ENCODE data around the gene DENND5A. TPM values are rescaled to one million over a fixed set of nuclear protein-coding genes. Genes with fewer than 3 reads are reported as not detected.
"Not testable (repeated sequence)": the region's sequence is repeated elsewhere in the genome, so short reads cannot be mapped to it uniquely, and the experiment has no call there.

Gene DENND5A
- total RNA-seq, 2 experiments from 2014 or later = 22.0 to 25.2 TPM

- CTCF ChIA-PET = not testable (repeated sequence)
- POLR2A ChIA-PET = interaction anchor here (0.6 kb wide), 1 partner anchor 327 kb away, joined by 4 read pairs; no protein-coding TSS in a partner anchor
Measured at GRCh38 chr11:9190326-9191016, 74.7 kb downstream of the DENND5A start.

GRCh38 chr11:9188860-9189259, 76.3 kb downstream of the DENND5A start:
- CTCF ChIA-PET = interaction anchor here (0.6 kb wide), 1 partner anchor 210 kb away, joined by 5 read pairs; no protein-coding TSS in a partner anchor
- POLR2A ChIA-PET = not testable (repeated sequence)

- ChIA-PET POLR2A (no interaction called here), CTCF (interaction anchor here (0.6 kb wide), 1 partner anchor 95 kb away, joined by 3 read pairs; no protein-coding TSS in a partner anchor)
Measured at GRCh38 chr11:9187616-9188015, 77.5 kb downstream of the DENND5A start.

- POLR2A ChIA-PET = no interaction called here
- CTCF ChIA-PET = no interaction called here
Measured at GRCh38 chr11:9184516-9184915, 80.6 kb downstream of the DENND5A start.

- CTCF ChIA-PET = interaction anchor here (0.6 kb wide), 1 partner anchor 356 kb away, joined by 7 read pairs; no protein-coding TSS in a partner anchor
- POLR2A ChIA-PET = no interaction called here
Measured at GRCh38 chr11:9182180-9182871, 82.8 kb downstream of the DENND5A start.

GRCh38 chr11:9180784-9181183, 84.4 kb downstream of the DENND5A start:
- POLR2A ChIA-PET = no interaction called here
- CTCF ChIA-PET = interaction anchor here (1.6 kb wide), 1 partner anchor 14 kb away, joined by 3 read pairs; no protein-coding TSS in a partner anchor

- POLR2A ChIA-PET = no interaction called here
- CTCF ChIA-PET = no interaction called here
Measured at GRCh38 chr11:9179141-9179540, 86.0 kb downstream of the DENND5A start.

- ChIA-PET POLR2A (no interaction called here), CTCF (no interaction called here)
Measured at GRCh38 chr11:9178716-9179115, 86.4 kb downstream of the DENND5A start.

- ChIA-PET POLR2A (interaction anchor here (0.7 kb wide), 1 partner anchor 84 kb away, joined by 5 read pairs; no protein-coding TSS in a partner anchor), CTCF (interaction anchor here (0.6 to 1.3 kb wide), 2 partner anchors 40 to 62 kb away, joined by 4 read pairs; no protein-coding TSS in a partner anchor)
Measured at GRCh38 chr11:9177438-9178091, 87.6 kb downstream of the DENND5A start.

GRCh38 chr11:9176550-9176949, 88.6 kb downstream of the DENND5A start:
- POLR2A ChIA-PET = interaction anchor here (0.5 to 1.3 kb wide), 3 partner anchors 88 to 401 kb away, joined by 3 to 4 read pairs (median 3); partner anchors contain the start of gene DENND5A

GRCh38 chr11:9176136-9176535, 89.0 kb downstream of the DENND5A start:
- POLR2A ChIA-PET = interaction anchor here (0.5 to 1.3 kb wide), 2 partner anchors 89 to 113 kb away, joined by 3 to 4 read pairs; partner anchors contain the start of gene DENND5A
- CTCF ChIA-PET = interaction anchor here (1.0 to 1.3 kb wide), 2 partner anchors 10 to 38 kb away, joined by 3 to 4 read pairs; no protein-coding TSS in a partner anchor

More at GRCh38 chr11:9176550-9176949, 88.6 kb downstream of the DENND5A start:
- CTCF ChIA-PET = interaction anchor here (0.6 to 1.3 kb wide), 4 partner anchors 10 to 428 kb away, joined by 3 to 4 read pairs (median 4); no protein-coding TSS in a partner anchor

GRCh38 chr11:9172389-9172788, 92.8 kb downstream of the DENND5A start:
- POLR2A ChIA-PET = no interaction called here
- CTCF ChIA-PET = no interaction called here

GRCh38 chr11:9170450-9170849, 94.7 kb downstream of the DENND5A start:
- POLR2A ChIA-PET = no interaction called here
- CTCF ChIA-PET = interaction anchor here (0.6 kb wide), 1 partner anchor 58 kb away, joined by 3 read pairs; no protein-coding TSS in a partner anchor

GRCh38 chr11:9169595-9170295, 95.4 kb downstream of the DENND5A start:
- ChIA-PET CTCF (interaction anchor here (0.6 kb wide), 1 partner anchor 58 kb away, joined by 3 read pairs; no protein-coding TSS in a partner anchor), POLR2A (interaction anchor here (0.6 to 0.7 kb wide), 2 partner anchors 41 to 256 kb away, joined by 4 to 5 read pairs; no protein-coding TSS in a partner anchor)

GRCh38 chr11:9161991-9162390, 103.2 kb downstream of the DENND5A start:
- POLR2A ChIA-PET, CTCF ChIA-PET: not testable (repeated sequence)

- CTCF ChIA-PET = no interaction called here
- POLR2A ChIA-PET = interaction anchor here (1.0 kb wide), 1 partner anchor 224 kb away, joined by 3 read pairs; the partner anchor contains the start of gene IPO7
Measured at GRCh38 chr11:9160166-9160565, 105.0 kb downstream of the DENND5A start.

GRCh38 chr11:9158898-9159391, 106.2 kb downstream of the DENND5A start:
- ChIA-PET CTCF (interaction anchor here (0.7 to 1.7 kb wide), 2 partner anchors 21 to 106 kb away, joined by 3 to 6 read pairs; partner anchors contain the start of gene DENND5A), POLR2A (no interaction called here)

GRCh38 chr11:9155930-9156329, 109.2 kb downstream of the DENND5A start:
- ChIA-PET POLR2A (no interaction called here), CTCF (no interaction called here)

GRCh38 chr11:9153651-9154050, 111.5 kb downstream of the DENND5A start:
- POLR2A ChIA-PET = no interaction called here
- CTCF ChIA-PET = interaction anchor here (0.7 kb wide), 1 partner anchor 1103 kb away, joined by 5 read pairs; no protein-coding TSS in a partner anchor
